ENCODE data around the gene ACYP1.
A peak's percentile ranks its signal among the peaks of the same experiment; 100 is the strongest.

The ACYP1 gene

DNA sequence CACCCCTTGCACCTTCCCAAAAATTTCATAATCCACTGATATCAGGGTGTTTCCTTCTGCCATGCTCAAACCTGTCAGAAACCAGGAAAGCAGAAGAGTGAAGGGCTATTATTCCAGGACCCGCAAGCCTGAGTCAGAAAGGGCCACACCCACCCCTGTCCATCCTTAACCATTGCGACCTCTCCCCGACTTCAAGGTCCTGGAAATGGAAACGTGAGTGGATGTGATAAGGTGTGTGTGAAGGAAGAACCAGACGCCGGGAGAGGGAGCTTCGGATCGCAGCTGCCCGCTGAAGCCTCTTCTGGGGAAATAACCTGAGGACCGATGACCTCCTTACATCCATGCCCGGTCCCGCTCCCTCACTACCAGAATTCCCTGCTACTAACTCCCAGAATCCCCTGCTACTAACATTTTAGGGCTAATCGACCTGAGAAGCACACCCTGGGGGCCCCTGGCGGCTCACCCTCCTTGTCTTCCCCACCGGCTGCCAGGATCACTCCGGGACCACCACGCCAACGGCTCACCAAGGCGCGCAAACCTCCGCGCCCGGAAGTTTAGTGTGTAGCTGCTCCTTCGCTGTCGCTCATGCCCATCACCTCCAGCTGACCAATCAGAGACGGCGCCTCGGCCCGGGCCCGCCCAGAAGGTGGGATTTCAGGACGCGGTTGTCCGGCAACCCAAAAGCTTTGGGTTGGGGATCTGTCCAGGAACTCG, at the start of gene ACYP1:
TSS of gene ACYP1 (minus strand) at position 534 of the 714 bp plus-strand sequence. CDS start at position 63, 471 bp downstream.
- peak; percentile 93 for DNase-seq

DNA sequence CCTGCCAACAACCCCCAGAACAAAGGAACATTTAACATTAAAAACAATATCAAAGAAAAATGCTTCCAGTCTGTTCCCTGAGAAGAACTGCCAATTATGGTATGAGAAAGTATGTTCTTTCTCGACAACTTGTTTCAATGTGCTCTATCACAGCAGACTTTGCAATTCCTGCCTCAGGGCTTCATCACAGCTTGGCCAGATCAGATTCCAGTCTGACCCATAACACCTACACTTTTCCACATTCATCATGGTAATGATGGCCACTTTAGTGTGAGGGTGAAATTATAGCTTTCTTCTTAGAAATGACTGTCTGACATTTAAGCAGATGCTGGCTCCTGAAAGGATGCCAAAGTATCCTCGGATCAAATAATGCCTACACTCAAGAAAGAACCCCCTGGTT, 46.1 kb upstream of the ACYP1 start:
- DNase-seq = no peak

DNA sequence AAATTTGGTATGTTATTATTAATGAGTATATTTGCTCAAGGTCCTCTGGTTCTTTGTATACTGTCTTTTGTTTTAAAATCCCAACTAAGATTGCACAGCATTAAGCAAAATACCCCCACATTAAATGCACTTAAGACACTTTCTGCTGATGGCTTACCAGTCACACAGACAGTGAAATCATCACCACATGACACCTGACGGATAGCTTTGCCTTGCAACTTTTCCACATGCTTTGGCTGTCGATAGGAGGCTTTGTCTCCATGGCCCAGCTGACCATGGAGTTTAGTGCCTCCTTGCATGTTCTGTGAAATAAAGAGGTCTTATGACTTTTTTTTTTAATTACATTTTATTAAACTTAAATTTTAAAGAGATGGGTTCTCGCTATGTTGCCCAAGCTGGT, 43.4 kb upstream of the ACYP1 start:
- no peak for DNase-seq

DNA sequence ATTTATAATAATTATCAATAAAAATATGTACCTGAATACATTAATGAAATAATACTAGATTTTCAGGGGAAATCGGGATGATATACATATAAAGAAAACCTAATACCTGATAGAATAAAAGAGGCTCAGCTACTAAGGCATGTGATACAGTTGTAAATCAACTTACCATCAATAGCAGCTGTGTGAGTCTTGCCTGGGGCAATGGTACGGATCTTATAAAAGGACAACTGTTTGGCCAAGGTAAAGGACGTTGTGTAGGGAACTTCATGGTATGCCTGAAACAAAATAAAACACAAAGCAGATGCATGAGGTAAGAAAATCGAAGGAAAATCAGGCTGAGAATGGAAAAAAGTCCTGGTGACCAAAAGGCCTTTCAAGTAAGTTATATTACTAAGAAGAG, 37.7 kb upstream of the ACYP1 start:
- no peak for DNase-seq

DNA sequence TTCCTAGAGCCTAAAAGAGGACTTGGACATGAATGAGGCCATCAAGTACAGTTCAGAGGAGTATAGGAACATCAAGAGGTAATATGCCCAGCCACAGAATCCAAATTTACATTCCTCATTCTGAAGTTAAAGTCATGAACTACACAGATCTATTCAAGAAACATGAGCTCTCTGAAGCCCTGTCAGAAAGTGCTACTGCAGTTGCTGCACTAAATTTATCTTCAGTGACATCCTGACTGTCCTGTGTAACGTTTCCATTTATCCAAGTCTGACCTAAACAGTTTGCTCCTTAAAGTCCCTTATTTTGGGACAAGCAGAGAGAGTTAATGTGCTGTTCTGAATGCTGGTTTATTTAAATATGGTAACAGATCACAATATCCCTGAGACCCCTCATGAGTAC, 34.9 kb upstream of the ACYP1 start:
- no peak for DNase-seq

DNA sequence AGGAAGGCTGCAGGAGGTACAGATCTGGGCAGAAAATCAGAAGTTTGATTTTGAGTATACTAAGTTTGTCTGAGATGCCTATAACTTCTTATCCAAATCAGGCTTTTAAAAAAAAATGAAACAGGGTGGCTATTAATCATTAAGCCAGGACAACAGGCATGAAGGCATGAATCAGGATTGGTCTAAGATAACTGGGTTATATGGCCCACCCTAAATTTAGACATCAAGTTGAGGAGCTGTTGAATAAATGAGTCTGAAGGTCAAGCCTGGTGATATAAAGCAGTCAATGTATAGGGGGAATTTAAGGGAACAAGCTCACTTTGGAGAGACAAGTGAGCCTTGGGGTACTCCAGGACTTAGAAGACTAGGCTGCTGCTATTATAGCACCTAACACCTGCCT, 34.4 kb upstream of the ACYP1 start:
- DNase-seq = no peak

DNA sequence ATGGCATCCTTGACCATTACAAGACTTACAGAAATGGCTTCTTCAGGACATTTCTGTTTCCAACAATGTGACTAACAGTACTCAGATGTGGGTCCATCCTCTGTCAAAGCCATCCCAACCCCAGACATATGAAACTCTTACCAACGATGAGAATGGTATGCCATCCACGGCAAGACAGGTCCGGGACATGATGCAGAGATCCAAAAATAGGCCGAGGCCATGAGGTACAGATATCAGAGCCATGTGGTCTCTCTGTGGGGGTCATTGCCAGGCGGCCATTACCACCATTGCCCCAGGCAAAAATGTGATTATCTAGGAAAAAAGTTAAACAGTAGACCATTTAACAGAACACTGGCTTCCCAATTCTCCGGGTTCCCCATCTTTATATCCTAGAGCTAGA, 33.1 kb upstream of the ACYP1 start:
- DNase-seq = no peak

DNA sequence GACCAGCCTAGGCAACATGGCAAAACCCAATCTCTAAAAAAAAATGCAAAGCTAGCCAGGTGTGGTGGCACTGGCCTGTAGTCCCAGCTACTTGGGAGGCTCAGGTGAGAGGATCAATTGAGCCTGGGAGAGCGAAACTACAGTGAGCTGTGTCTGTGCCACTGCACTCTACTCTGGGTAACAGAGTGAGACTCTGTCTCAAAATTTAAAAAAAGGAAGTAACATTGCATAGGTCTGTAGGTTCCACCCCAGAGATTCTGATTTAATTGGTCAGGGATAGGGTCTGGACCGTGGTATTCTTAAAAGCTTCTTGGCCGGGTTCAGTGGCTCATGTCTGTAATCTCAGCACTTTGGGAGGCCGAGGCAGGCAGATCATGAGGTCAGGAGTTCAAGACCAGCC, 31.9 kb upstream of the ACYP1 start:
- DNase-seq = no peak

DNA sequence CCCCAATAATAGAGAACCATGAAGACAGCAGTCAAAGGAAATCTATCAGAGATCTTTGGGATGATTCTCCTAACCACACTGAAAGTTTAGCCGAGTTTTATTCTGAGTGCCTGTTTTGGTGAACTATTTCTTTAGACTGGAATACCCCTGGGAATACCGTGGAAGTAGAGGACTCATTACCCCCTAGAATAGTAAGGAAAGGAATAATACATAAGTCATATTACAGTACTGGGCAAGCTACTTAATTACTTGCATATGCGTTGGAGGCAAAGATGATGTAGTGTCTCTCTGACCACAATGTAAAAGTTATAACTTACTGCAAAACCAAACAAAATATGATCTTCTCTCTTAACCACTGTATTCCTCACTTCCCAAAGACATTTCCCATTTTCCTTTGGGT, 31.1 kb upstream of the ACYP1 start:
- no peak for DNase-seq

DNA sequence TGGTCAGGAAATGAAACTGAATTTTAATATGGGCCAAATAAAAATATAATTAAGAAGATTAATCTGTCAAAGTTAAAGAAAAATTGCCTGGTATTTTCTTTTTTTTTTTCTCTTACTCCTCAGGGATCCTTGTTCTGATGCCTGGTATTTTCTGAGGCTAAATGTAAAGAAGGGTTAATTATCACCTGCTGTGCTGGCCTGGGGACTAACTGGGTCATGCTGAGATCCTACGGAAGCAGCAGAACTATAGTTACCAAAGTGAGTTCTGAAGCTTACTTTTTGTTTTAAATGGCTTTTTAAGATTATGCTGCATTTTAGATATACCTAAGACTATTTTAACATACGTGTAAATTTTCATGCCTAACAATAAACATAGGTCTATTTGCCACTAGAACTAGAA, 28.9 kb upstream of the ACYP1 start:
- no peak for DNase-seq

DNA sequence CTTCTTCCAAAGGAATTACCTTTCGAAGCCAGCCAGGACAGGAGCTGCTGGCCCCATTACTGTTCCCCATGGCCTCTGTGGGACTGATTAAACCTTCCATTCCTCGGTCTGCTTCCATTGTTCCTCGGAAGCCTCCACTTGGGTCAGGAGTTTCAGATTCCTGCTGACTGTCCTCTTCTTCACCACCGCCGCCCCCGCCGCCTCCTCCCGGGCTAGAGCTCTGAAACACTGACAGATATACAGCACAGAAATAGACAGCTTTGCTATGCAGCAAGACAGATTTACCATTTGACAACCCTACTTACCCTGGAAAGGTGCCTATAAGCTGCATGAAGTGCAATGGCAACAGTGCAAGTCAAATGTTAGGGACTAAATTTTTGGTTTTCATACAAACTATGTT, 27.4 kb upstream of the ACYP1 start:
- no peak for DNase-seq

DNA sequence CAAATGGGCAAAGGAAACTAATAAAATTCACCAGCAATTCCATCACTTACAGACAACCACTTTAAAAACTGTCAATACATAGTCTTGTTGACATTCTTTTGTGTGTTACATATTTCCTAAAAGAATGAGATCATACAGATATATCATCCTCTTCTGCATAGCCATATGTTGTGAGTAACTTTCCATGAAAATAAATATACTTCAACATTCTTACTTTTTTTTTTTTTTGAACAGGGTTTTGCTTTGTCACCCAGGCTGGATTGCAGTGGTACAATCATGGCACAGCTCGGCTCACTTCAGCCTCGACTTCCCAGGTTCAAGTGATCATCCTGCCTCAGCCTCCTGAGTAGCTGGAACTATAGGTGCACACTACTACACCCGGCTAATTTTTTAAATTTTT, 26.5 kb upstream of the ACYP1 start:
- DNase-seq = no peak

DNA sequence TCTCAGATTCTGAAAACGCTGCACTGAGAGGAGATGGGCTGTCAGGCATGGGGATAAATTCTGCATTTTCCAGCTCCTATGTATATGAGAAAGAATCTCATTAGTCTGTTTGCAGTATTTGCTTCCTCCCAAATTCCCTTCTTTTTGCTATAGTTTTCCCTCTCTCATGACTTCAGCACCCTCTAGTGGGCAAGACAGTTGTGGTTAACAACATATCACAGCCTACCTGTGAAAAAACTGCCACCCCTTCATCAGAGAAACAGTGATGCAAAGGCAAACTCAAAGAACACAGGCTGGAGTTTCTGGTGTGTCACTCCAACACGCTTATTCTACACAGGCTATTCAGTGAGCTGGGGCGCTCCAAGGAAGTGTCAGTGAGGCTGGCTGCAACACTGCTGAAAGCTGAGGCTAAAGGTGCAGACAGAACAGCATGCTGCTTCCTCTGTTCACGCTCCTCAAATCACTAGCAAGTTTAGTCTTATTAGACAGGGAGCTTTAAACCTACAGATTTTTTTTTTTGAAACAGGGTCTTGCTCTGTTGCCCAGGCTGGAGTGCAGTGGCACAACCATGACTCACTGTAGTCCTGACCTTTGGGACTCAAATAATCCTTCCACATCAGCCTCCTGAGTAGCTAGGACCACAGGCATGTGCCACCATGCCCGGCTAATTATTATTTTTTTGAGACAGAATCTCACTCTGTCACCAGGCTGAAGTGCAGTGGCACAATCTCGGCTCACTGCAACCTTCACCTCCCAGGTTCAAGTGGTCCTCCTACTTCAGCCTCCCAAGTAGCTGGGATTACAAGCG, 24.9 kb upstream of the ACYP1 start:
- peak; percentile 75 for DNase-seq

DNA sequence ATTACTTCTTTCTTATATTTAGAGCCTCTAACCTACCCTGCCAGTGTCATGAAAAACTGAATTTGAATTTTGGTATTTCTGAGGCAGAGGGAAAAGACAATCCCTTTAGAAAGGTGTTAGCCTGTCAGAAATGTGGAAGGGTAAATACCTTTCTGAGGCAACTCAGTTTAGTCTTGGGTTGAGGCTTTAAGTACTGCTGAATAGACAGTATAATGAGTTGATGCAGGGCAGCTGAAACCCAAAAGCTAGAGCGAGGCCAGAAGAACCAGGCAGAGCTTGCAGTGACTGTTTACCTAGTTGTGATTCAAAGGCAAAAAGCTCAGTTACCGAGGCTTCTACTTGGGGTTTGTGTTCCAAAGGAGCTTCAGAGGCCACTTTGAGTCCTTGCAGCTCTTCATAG, 24.3 kb upstream of the ACYP1 start:
- no peak for DNase-seq

DNA sequence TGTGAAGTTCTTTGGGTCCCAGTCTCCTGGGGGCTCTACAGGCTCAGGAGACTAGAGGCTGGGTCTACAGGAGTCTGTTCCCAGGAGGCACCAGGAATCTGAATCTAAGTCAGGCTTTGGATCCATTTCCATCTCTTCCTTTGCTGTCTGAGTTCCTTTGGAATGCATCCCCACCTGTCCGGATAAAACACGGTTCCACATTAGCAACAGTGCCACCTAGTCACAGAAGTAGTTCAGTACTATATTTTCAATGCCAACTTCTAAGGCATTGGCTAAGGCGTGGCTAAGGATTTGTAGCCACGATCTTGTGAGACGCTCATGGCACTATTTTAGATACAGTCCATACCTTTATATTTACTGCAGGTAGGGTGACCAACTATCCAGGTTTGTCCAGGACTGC, 20.7 kb upstream of the ACYP1 start:
- peak; percentile 3 for DNase-seq

DNA sequence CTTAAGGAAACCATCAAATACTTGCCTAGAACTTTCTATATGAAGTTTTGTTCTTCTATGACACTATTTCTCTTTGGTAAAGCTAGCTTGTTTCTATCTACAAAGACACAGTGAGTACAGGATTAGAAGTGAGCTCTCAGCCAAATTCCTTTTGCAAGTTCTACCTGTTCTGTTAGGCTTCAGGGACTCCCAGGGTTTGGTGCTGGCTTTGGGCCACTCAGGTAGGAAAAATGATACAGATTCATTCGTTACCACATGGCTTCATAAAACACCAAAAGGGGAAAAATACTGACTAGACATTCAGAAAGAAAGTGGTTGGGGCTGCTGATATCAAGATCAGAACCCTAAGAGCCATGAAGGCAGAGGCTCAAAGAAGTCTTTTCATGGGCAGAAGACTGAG, 19.4 kb upstream of the ACYP1 start:
- no peak for DNase-seq

DNA sequence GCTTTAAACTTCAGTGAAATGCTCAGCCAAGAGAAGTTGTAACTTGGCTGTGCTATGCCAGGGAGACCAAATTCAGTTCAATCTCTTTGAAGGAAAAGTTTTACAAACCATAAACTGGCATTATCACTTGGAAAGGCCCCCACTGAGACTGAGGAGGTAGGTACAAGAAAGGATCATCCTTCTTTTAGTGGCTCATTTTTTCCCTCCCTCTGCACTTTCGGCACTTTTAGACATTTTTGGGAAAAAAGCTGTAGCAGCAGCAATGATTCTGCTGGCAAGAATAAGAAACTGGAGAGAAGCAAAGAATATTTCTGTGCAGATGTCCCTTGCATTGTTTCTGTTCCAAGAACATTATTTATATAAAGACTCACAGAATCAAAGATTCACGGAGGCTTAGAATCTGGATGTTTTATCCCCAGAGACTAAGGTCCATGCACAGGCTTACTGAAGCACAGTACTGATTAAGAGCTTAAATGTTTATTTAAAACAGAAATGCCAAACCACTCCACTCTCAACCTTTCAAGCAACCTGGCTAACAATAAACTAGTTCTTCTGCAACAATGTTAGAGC, 17.9 kb upstream of the ACYP1 start:
- DNase-seq = no peak

DNA sequence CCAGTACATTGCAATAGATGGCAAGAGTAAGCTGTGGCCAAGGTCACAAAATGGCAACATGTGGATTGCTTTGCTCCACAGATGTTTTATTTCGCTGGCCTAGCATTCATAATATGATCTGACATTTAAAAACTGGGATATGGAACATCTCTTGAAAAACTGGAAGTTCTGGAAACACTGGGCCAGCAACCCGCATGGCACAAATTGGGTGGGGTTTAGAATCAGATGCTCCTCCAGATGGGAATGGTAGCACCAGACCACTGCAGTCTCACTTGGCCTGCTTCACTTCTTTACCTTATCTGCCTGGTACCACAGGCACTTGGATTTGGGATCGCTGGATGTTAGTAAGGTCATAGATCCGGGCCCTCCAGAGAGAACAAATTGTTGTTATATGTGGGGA, 15.7 kb upstream of the ACYP1 start:
- no peak for DNase-seq

DNA sequence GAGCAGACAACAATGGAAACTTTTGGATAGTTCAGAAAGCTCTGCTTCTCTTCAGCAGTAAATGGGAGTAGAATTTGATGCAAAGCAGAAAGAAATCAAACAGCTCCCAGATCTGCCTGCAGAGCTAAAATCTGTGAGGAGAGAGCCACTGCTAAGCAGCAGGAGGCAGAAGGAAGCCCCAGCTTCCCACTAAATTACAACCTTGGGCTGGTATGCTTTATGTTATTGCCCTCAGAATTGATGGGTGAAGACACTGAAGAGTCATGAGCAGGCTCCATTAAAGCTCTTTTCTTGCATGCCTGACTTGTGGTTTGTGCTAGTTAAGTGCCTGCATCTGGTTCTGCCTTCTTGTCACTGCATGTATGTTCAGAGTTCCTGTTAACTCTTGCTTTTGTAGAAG, 14.0 kb upstream of the ACYP1 start:
- DNase-seq = no peak

DNA sequence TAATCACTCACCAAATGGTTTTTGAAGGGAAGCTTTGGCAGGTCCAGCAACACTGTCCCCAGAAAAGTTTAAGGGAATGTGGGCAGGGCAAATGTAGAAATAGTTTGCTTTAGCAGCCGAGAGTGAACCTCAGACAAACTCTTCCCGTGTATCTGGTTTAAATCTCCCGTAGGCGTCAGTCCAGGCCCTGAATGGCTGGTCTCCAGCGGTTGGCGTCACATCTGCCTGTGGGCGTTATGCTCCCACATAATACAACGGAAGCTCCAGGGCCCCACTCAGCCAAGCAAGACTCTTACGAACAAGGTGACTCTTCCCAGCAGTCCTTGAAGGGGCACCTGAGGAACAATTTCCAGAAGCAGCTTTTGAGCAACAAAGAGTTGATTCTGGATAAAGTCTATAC, 6.6 kb upstream of the ACYP1 start:
- DNase-seq = no peak

DNA sequence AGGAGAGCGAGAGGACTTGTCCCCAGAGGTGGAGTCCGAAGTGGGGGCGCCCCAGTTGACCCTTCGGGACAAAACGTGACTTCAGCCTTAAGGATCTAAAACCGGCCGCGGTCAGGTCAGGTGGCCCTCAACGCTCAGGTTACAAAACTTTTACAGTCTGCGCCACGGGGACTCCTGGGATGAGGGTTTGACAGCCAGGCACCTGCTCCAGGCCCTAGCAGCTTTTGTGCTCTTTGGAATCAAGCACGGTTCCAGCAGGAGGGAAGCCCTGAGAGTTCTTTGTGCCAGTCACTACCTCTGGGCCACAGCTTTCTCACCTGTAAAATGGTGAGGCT, 6.0 kb upstream of the ACYP1 start:
- DNase-seq = no peak

DNA sequence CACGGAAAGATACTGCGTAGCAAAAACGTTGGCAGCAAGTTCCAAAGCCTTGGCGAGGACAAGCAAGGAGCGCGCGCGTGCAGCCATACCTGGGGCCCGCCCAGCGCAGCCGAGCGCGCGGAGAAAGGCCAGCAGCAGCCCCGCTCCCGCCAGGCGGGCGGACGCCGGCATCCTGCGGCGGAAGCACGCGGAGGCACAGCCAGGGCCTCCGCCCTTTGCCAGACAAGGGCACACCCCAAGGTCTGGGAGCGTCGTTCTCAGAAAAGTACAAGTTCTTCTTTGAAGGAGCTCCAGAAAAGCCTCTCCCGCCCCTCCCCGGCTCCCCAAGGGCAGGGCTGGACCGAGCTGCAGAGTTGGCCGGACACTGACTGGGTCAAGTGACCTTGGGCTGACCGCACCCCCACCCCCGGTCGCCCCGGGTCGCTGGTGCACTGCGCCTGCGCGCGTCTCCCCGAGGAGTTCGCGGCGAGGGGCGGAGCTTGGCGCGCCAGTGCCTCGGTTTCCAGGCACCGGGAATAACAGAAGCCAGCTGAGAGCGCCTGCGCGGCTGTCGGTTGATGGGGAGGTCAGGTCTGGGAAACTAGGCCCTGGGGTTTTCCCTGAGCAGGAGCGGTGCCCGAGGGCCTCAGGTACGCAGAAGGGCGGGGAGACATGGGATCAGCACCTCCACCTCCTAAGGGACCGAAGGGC, 5.4 kb upstream of the ACYP1 start, which contains the start of gene ZC2HC1C:
TSS of gene ZC2HC1C (plus strand) at position 521 of the 690 bp plus-strand sequence. CDS start 933 bp downstream, outside the sequence.
- DNase-seq = no peak

DNA sequence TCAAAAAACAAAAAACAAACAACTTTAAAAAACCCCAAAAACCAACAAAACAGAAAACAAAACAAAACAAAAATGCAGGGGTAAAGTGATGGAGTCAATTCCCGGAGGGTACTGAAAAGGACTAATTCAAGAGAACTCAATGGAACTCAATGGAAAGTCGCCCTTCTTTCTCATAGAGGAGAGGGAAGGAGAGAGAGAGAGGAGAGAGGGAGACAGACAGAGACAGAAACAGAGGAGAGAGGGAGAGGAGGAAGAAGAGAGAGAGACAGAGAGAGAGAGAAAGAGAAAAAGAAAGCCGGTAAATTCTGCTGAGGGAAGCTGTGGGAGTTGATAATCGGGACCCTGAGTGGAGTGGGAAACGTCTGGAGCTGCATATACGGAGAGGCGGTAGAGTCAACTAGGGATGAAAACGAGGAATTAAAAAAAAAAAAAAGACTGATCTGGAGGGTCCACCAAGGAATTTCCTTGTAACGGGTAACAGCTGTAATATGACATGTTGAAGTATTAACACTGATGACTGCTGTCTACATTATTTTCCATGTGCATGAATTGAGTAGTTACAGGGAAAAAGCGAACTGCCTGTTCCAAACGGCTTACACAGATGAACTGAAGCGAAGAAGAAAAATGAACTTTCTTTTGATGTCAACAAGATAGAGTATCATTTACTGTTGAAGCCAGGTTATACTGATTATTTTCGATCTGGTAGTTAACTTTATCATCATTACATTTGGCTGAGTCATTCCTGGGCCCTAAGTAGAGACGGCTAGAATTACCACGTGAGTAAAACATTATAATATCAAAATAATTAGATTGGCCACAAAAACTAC, 4.7 kb upstream of the ACYP1 start:
- DNase-seq = no peak

Measured in NCI-H82 (cell line).